ENCODE measurements around the gene CRNKL1.

CRNKL1 gene

GRCh38 chr20:20089939-20090338, 37.7 kb upstream of the CRNKL1 start:
- TF ChIP-seq EZH2 (IDR thresholded peaks at IDR 0.05; ENCODE audit: borderline replicate concordance, low read length): no peak
- no peak for TF ChIP-seq CTCF (IDR thresholded peaks at IDR 0.05; ENCODE audit: low read length)
- no peaks in the 10 kb centered on the region for H4K20me1 ChIP-seq (ENCODE audit: insufficient read depth, low read length)
- no peaks in the 10 kb centered on the region for H3K9me3 ChIP-seq (ENCODE audit: low read length)
- H3K4me2 ChIP-seq (ENCODE audit: low read length): no peak overlapping the region
- H3K9ac ChIP-seq (ENCODE audit: low read length): no peak overlapping the region
- H3K27ac ChIP-seq (ENCODE audit: low read depth, low read length, poor library complexity, severe bottlenecking): no peak overlapping the region
- H3F3A ChIP-seq (ENCODE audit: insufficient read depth, low read length): no peaks in the 10 kb centered on the region
- H2AFZ ChIP-seq (ENCODE audit: low read length): no peak overlapping the region
- H3K9me2 ChIP-seq (ENCODE audit: low read depth, low read length): no peaks in the 10 kb centered on the region
- no peak overlapping the region for H3K4me3 ChIP-seq (ENCODE audit: low read depth, low read length, poor library complexity, severe bottlenecking)
- H3K4me1 ChIP-seq (ENCODE audit: insufficient read depth, low read length, severe bottlenecking): no peaks in the 10 kb centered on the region
- no peaks in the 10 kb centered on the region; the same call in 1 of the 2 replicates for H3K27me3 ChIP-seq (ENCODE audit: insufficient read depth, low read length)
- H3K36me3 ChIP-seq (ENCODE audit: insufficient read depth, low read length): no peaks in the 10 kb centered on the region
- no peaks in the 10 kb centered on the region for H3K79me2 ChIP-seq (ENCODE audit: insufficient read depth, low read length)

GRCh38 chr20:20089018-20089417, 36.8 kb upstream of the CRNKL1 start:
- no peak overlapping the region for H3K4me3 ChIP-seq (ENCODE audit: low read depth, low read length, poor library complexity, severe bottlenecking)
- TF ChIP-seq EZH2 (IDR thresholded peaks at IDR 0.05; ENCODE audit: borderline replicate concordance, low read length) (no peak), CTCF (IDR thresholded peaks at IDR 0.05; ENCODE audit: low read length) (no peak)
- no peaks in the 10 kb centered on the region for H3K9me3 ChIP-seq (ENCODE audit: low read length)
- H3K4me2 ChIP-seq (ENCODE audit: low read length): no peak overlapping the region
- no peak overlapping the region for H3K9ac ChIP-seq (ENCODE audit: low read length)
- no peaks in the 10 kb centered on the region for H3F3A ChIP-seq (ENCODE audit: insufficient read depth, low read length)
- no peak overlapping the region for H2AFZ ChIP-seq (ENCODE audit: low read length)
- no peaks in the 10 kb centered on the region for H3K36me3 ChIP-seq (ENCODE audit: insufficient read depth, low read length)
- no peak overlapping the region for H3K27ac ChIP-seq (ENCODE audit: low read depth, low read length, poor library complexity, severe bottlenecking)
- no peaks in the 10 kb centered on the region for H3K9me2 ChIP-seq (ENCODE audit: low read depth, low read length)
- H3K79me2 ChIP-seq (ENCODE audit: insufficient read depth, low read length): no peaks in the 10 kb centered on the region
- no peaks in the 10 kb centered on the region for H3K4me1 ChIP-seq (ENCODE audit: insufficient read depth, low read length, severe bottlenecking)
- H3K27me3 ChIP-seq (ENCODE audit: insufficient read depth, low read length): no peaks in the 10 kb centered on the region; the same call in 1 of the 2 replicates
- no peaks in the 10 kb centered on the region for H4K20me1 ChIP-seq (ENCODE audit: insufficient read depth, low read length)

GRCh38 chr20:20085812-20086211, 33.5 kb upstream of the CRNKL1 start:
- Histone ChIP-seq H3F3A (ENCODE audit: insufficient read depth, low read length) (no peaks in the 10 kb centered on the region), H3K9me2 (ENCODE audit: low read depth, low read length) (no peaks in the 10 kb centered on the region), H3K36me3 (ENCODE audit: insufficient read depth, low read length) (no peaks in the 10 kb centered on the region), H3K4me3 (ENCODE audit: low read depth, low read length, poor library complexity, severe bottlenecking) (no peak overlapping the region), H3K4me1 (ENCODE audit: insufficient read depth, low read length, severe bottlenecking) (no peaks in the 10 kb centered on the region), H3K27me3 (ENCODE audit: insufficient read depth, low read length) (no peaks in the 10 kb centered on the region; the same call in 1 of the 2 replicates), H3K4me2 (ENCODE audit: low read length) (no peak overlapping the region), H3K79me2 (ENCODE audit: insufficient read depth, low read length) (no peaks in the 10 kb centered on the region), H4K20me1 (ENCODE audit: insufficient read depth, low read length) (no peaks in the 10 kb centered on the region), H3K9me3 (ENCODE audit: low read length) (no peaks in the 10 kb centered on the region), H3K9ac (ENCODE audit: low read length) (no peak overlapping the region), H2AFZ (ENCODE audit: low read length) (no peak overlapping the region), H3K27ac (ENCODE audit: low read depth, low read length, poor library complexity, severe bottlenecking) (no peak overlapping the region)
- TF ChIP-seq EZH2 (IDR thresholded peaks at IDR 0.05; ENCODE audit: borderline replicate concordance, low read length): no peak
- TF ChIP-seq CTCF (IDR thresholded peaks at IDR 0.05; ENCODE audit: low read length): no peak

Data from OCI-LY1 (cell line).